Hepatocyte (in vitro differentiated cells): ENCODE results near the gene SCAMP5.

Experiments used
- EZH2 ChIP-seq: fragments of 200-600 bp; sonication (generic); IDR thresholded peaks from 2 replicates; pipeline ENCODE4 v1.6.1; 2016; ENCODE audit warnings: antibody characterized with exemption, mild to moderate bottlenecking, borderline replicate concordance
- TF ChIP-seq, protein P1 (sequence below): fragments of 200-600 bp; sonication (generic); IDR thresholded peaks from 2 replicates; pipeline ENCODE4 v1.5.1; 2016; ENCODE audit warnings: antibody characterized with exemption, mild to moderate bottlenecking; ENCODE audit not compliant: poor library complexity

DNA sequence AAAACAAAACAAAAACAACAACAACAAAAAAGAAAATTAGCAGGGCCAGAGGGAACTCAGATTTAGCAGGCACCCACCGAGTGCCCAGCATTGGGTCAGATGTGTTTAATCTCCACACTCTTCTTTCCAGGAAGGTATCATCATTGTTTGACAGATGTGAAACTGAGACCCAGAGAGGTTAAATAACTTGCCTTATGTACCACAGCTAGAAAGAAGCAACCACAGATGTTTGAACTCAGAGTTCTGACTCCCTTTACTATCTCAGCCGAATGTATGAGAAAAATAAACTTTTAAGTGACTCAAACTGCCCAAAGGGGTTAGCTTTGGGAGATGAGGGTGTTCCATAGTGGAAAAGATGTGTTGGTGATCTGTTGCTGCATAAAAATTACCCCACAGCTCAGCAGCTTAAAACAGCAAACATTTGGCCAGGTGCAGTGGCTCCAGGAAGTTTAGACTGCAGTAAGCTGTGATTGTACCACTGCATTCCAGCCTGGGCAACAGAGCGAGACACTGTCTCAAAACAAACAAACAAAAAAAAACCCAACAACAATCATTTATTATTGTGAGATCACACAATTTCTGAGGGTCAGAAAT lies 34.3 kb upstream of the SCAMP5 start:
- TF ChIP-seq, protein P1, sequence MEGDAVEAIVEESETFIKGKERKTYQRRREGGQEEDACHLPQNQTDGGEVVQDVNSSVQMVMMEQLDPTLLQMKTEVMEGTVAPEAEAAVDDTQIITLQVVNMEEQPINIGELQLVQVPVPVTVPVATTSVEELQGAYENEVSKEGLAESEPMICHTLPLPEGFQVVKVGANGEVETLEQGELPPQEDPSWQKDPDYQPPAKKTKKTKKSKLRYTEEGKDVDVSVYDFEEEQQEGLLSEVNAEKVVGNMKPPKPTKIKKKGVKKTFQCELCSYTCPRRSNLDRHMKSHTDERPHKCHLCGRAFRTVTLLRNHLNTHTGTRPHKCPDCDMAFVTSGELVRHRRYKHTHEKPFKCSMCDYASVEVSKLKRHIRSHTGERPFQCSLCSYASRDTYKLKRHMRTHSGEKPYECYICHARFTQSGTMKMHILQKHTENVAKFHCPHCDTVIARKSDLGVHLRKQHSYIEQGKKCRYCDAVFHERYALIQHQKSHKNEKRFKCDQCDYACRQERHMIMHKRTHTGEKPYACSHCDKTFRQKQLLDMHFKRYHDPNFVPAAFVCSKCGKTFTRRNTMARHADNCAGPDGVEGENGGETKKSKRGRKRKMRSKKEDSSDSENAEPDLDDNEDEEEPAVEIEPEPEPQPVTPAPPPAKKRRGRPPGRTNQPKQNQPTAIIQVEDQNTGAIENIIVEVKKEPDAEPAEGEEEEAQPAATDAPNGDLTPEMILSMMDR = no peak
- no peak for TF ChIP-seq EZH2
